Stimulated activated CD8-positive, alpha-beta memory T cell treated with anti-CD3 and anti-CD28 coated beads, Interleukin-15, amount 100 ng/mL, for 24 hours (primary cell): ENCODE data around the gene TMEM132D.

Source experiments
- DNase-seq: peaks from one replicate; pipeline ENCODE4 v3.0.0-alpha.2; 2020; ENCODE audit warnings: low read depth

The TMEM132D gene

DNA sequence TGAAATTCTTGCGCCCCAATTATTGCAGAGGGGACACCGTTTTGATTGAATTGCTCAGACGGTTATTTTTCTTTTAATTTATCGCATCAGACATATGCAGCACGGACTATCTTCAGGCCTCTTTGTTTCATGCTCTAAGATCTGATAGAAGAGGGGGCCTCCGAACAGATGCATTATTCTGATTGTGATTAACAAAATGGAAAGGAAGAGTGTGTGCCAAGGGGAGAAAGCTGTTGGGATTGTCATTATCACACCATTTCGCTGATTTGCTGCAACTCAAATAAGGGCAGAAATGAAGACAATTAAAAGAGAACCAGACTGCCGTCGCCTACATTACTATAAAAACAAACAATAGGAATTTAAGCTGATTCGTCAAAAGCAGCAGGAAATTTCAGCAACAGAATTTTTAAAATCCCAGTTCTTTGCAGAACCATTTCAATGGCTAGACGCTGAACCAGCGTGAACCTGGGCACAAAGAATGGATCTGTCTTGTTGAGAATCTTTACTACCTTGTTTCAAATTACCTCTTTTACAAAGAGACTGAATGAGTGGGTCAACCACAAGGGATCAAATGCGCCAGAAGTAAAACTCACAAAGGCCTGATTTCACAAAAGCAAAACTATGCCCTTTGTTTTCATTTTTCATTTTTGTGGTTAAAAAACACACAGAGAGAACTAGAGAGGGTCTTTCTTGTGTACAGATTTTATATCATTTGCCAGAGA, 30.6 kb downstream of the TMEM132D start:
- no peak for DNase-seq

DNA sequence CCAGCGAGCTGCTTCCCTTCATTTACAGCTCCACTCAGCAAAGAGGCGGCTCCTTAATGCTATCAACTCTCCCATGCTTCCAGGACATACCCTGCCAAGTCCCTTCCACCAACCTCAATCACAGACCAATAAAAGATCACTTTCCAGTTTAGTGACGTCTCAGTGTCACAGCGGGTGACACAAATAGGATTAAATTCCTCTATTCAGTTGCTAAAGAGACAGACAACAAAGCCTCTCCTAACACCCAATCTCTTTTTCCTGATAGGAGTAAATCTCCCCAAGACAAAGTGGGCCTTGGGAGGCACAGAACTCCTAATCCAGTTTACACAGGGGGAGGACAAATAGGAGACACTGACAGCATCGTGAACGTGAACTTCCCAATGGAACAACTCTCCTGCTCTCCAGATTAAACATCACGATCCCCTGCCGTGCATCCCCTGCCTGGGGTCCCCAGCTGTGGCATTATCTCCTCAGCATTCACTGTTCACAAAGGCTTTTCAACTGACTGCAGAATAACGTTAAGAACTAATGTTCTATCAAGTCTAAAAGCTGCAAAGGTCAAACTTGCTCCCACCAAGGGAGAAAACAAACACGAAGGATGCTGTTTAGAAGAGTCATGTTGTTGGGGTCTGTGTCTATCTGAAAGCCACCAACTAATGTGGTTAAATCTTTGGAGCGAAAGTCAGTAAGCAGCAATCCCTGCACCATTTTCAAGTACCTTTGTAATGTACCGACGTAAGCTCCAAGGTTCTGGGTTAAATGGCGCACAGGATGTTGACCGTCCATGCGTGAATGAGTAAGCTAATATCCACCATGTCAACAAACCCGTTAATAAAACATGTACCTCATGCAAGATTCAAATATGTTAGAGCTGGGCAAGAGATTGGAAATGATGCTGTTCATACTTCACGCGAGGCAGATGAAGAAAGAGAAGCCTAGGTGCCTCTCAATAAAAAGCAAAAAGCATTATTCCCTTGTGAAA, 31.5 kb downstream of the TMEM132D start:
- DNase-seq: no peak

DNA sequence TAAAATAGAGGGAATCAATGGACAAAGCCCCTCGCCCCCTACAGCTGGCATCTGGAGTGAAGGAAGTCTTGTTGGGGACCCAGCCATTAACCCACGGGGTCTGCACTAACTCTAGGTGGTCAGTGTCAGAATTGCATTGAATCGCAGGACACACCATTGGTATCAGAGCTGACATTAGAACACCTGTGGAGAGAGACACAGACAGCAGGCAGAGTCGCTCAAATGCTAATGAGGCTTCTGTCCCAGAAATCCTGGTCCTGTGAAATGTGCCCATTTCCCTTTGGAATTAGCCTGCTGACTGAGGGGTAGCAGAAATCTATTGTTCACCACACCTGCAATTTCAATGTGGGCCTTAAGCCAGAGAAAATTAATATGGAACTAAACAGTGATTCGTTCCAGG, 33.0 kb downstream of the TMEM132D start:
- no peak for DNase-seq

- DNase-seq: no peak
Measured at GRCh38 chr12:129870136-129870535, 33.7 kb downstream of the TMEM132D start.

GRCh38 chr12:129868575-129868974, 35.2 kb downstream of the TMEM132D start:
- DNase-seq: no peak

DNA sequence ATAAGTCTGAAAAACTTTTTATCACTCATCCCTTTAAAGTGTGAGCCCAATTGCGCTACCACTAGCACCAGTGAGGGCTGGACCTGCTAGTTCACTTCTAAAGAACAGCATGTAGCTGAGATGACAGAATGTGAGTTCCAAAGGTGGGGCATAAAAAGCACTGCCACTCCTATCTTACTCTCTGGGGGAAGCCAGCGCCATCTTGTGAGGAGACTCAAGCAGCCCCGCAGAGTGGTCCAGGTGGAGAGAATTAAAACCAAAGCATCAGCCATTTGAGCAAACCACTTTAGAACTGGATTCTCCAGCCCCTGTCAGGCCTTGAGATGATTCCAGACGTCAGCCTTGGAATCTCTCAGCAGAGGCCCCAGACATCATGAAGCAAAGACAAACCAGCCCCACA, 39.9 kb downstream of the TMEM132D start:
- DNase-seq: no peak

DNA sequence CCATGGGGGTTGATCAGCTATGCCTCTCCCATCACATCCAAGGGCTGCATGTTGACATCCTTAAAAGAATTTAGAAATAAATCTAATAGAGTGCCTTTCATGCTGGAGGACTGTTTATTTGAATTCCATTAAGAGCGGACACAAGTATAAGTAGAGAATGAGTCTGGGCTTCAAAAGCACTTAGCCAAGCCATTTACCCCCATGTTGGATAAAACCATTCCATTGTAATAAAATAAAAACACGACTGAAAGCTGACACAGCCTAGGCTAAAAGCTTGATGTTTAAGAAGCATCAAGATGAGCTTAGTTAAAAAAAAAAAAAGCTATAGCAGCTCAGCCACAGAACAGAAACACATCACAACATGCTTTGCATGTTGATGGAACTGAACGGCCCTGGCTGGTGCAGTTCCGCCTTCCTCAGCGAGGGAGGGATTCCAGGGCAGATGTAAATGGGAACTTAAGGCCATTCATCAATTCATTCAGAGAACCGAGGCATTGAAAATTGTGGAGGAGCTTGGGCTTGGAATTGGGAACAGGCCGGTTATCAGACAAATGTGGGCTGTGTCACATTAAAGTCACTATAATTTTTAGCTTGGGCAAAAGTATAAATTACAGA, 41.2 kb downstream of the TMEM132D start:
- DNase-seq: no peak

DNA sequence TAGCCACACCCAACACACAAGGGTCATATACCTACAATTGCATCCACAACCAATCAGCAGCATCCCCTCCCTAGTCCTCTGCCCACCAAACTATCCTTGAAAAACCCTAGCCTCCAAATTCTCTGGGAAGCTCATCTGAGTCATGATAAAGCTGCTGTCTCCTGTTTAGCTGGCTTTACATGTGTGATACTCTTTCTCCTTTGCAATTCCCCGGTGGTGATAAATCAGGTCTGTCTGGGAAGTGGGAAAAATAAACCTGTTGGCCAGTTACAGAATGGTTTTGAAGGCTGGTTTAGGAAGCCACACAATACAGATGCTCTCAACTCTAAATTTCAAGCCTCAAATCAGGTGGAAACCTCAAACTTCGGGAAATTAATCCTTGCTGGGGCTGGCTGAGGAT, 41.9 kb downstream of the TMEM132D start:
- no peak for DNase-seq

DNA sequence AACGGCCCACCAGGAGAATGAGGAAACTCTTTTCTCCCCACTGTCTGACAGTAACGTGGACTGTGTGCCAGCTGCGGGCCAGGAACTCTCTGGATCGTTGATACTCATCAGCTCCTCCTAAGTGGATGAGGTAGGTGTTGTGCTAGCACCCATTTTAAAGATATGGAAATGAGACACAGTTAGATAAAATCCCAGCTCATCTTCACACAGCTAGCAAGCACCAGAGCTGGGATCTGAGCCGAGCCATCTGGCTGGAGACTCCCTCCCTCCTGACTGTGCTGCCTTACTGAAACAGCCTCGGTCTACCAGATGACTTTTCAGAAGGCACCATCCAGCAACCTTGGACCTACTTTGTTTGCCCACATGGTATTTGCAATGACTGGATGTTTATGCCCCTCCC, 49.2 kb downstream of the TMEM132D start:
- no peak for DNase-seq

DNA sequence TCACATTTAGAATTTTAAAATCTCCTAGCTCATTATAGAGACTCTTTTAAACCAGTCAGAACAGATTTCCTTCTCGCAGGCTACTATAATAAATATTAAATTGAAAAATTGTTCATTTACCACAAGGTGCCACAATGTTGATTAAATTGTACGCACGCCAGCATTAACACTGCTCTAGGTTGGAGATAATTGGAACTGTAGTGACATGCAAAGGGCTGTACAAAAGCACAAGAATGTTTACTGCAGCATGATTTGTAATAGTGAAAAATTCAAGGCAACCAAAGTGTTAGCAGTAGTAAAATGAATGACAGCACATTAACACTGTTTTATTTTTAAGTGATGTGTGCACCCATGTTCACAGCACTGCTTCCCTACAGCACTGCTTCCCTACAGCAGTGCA, 52.5 kb downstream of the TMEM132D start:
- no peak for DNase-seq

- no peak for DNase-seq
Measured at GRCh38 chr12:129848876-129849275, 54.9 kb downstream of the TMEM132D start.

- no peak for DNase-seq
Measured at GRCh38 chr12:129847063-129847462, 56.8 kb downstream of the TMEM132D start.

- no peak for DNase-seq
Measured at GRCh38 chr12:129844662-129845220, 59.1 kb downstream of the TMEM132D start.

DNA sequence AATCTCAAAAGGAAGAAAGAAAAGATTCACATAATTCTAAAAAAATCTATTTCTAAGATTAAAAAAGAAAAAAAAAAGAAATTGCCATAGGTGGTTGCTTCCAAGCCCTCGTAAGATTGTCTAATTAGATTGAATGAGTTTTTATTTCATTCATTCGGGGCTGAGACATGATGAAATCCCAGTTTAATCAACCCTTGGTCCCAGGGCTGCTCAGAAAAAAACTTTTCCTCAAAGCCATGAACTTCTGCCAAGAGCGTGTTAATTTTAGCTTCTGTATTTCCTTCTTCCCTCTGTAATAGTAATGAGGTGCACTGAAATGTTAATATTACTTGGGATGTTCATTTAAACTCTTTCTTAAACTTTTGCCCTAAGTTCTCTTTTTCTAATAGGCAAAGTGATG, 62.6 kb downstream of the TMEM132D start:
- no peak for DNase-seq

DNA sequence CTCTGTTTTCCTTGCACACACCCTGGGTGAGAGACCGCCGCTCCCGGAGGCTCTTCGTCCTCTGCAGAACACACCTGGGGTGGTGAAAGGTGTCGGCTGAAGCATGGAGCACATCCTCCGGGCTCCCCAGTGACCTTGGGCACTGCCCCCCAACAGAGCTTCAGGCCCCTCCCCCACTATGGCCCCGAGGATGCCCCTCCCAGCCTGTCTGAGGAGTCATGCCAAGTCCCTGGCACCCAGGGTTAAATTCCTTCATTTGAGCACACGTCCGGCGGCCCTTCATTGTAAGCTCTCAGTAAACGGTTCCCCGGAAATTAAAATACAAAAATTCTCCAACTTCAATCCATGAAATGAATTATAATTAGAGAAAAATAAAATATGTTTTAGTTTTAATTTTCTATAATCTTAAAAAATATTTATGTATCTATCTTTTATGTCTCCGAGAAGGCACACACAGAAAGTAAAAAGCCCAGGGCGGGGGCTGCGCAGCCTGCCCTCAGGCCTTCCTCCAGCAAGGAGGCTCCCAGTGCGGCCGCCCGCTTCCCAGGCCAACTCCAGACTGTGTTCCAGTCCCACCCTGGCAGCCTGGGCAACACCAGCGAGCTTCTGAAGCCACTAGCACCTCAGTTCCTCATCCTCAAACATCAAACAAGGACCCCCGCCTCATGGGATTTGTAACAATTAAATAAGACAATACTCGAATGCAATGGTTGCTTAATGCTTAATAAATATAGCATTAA, 63.5 kb downstream of the TMEM132D start:
- no peak for DNase-seq

GRCh38 chr12:129839679-129840078, 64.1 kb downstream of the TMEM132D start:
- DNase-seq: no peak

GRCh38 chr12:129831294-129831693, 72.5 kb downstream of the TMEM132D start:
- DNase-seq: no peak

- DNase-seq: no peak
Measured at GRCh38 chr12:129830796-129831195, 73.0 kb downstream of the TMEM132D start.

- no peak for DNase-seq
Measured at GRCh38 chr12:129827866-129828384, 75.9 kb downstream of the TMEM132D start.

DNA sequence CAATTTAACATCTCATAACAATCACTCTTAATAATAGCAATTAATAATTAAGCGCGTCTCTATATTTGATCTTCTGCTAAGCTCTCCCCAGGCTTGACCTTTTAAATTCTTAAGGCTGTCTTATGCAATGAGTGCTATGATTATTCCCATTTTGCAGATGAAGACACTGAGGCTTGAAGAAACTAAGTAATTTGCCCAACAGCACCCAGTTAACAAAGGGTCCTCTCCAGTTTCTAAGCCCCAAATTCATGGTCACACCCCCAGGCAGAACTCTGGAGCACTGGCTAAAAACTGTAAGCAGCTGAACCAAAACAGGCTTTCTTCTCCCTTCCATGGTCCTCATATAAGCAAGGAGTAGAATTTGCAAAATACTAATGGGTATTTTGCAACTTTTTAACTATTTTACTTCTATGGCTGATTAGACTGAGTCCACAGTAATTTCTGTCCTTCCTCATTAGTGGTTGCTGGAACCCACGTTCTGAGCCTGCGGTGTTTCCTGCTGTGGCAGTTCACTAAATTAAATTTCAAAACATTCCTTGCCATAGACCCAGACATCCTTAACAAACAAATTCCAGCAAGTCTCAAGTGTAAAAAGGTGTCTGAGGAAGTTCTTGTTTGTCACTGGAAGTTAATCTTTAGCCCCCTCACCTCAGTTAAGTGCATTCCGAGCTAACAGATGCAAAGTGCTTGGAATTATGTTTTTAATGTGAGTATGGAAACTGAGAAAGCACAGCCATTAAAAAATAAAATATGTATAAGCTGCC, 76.5 kb downstream of the TMEM132D start:
- DNase-seq: no peak

DNA sequence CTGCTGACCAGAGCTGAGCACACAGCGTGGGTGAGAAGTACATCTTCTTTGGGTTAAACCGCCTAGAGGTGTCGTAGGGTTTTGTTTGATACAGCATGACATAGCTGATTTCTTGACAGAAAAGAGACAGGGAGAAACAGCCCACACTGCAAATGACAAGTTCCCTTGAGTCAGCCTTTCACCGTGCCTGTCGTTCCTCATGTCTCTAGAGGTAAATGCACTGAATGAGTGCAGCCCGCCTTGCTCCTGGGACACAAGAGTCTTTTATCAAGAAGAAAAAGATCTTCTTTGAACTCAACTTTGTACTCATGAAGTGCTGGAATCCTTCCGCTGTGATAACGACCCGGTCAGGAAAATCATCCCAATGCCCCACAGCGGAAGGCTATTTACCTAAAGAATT, 77.6 kb downstream of the TMEM132D start:
- no peak for DNase-seq
